ENCODE results near the gene GPBAR1. TPM values are rescaled to one million over a fixed set of nuclear protein-coding genes. Genes with fewer than 3 reads are reported as not detected.
A peak's percentile ranks its signal among the peaks of the same experiment; 100 is the strongest.

Gene GPBAR1
- polyA plus RNA-seq, 3 donors: 26.0 to 181 (median 143) TPM

GRCh38 chr2:218294430-218295022, 33.7 kb downstream of the GPBAR1 start:
- no peak overlapping the region for H3K9ac ChIP-seq (ENCODE audit: insufficient read depth, low read length, poor library complexity, severe bottlenecking)

GRCh38 chr2:218295029-218295428, 34.2 kb downstream of the GPBAR1 start:
- Mint-ChIP-seq H3K4me1 (peaks cover 44% of the 10 kb centered on the region), H3K36me3 (peaks cover 4% of the 10 kb centered on the region in 2 donors), H3K9me3 (peaks cover 0 to 2% (median 0%) of the 10 kb centered on the region in 7 donors), H3K27ac (no peak overlapping the region), H3K27me3 (ENCODE audit: low read depth in 3 of 3) (peaks cover 0 to 2% (median under 1%) of the 10 kb centered on the region in 3 donors), H3K4me3 (no peak overlapping the region)
- intact Hi-C loops (cut with micrococcal nuclease): no loop called here
- Histone ChIP-seq H3K27ac (ENCODE audit: low read depth in 1 of 2, low read length in 2 of 2) (no peak overlapping the region), H3K36me3 (replicated peaks in 1 of 2; ENCODE audit: control insufficient read depth in 1 of 2, insufficient read depth in 2 of 2, low read length in 2 of 2) (no peaks in the 10 kb centered on the region), H3K4me1 (ENCODE audit: control insufficient read depth in 1 of 2, insufficient read depth in 2 of 2, low read length in 2 of 2) (peaks cover 42 to 47% of the 10 kb centered on the region in 2 donors), H3K9ac (ENCODE audit: insufficient read depth, low read length, poor library complexity, severe bottlenecking) (no peak overlapping the region), H3K4me2 (replicated peaks; ENCODE audit: extremely low read depth, low read length, poor library complexity, severe bottlenecking) (no peak overlapping the region), H4K20me1 (ENCODE audit: insufficient read depth, low read length) (peaks cover 15% of the 10 kb centered on the region), H2AFZ (ENCODE audit: insufficient read depth, low read depth, low read length, poor library complexity, severe bottlenecking) (no peak overlapping the region), H3K9me3 (replicated peaks in 1 of 2; ENCODE audit: control insufficient read depth in 1 of 2, insufficient read depth in 1 of 2, low read length in 2 of 2) (no peaks in the 10 kb centered on the region), H3K4me3 (replicated peaks in 1 of 3; ENCODE audit: low read depth in 2 of 3, low read length in 3 of 3) (no peak overlapping the region), H3K79me2 (ENCODE audit: insufficient read depth, low read length) (peaks cover 23% of the 10 kb centered on the region), H3K27me3 (ENCODE audit: control insufficient read depth in 2 of 2, insufficient read depth in 2 of 2, low read length in 2 of 2) (no peaks in the 10 kb centered on the region)
- TF ChIP-seq CTCF (IDR thresholded peaks at IDR 0.05): no peak
- 91% methylated on average over 6 of the region's 7 CpGs for WGBS (ENCODE audit: insufficient coverage)
- no peak for DNase-seq

More at GRCh38 chr2:218294430-218295022, 33.7 kb downstream of the GPBAR1 start:
- H3K4me1 Mint-ChIP-seq: peaks cover 49% of the 10 kb centered on the region
- Histone ChIP-seq H3K36me3 (replicated peaks in 1 of 2; ENCODE audit: control insufficient read depth in 1 of 2, insufficient read depth in 2 of 2, low read length in 2 of 2) (no peaks in the 10 kb centered on the region), H4K20me1 (ENCODE audit: insufficient read depth, low read length) (peaks cover 19% of the 10 kb centered on the region), H3K79me2 (ENCODE audit: insufficient read depth, low read length) (peaks cover 28% of the 10 kb centered on the region), H3K4me2 (replicated peaks; ENCODE audit: extremely low read depth, low read length, poor library complexity, severe bottlenecking) (peak overlapping the region; percentile 25), H3K4me3 (replicated peaks in 1 of 3; ENCODE audit: low read depth in 2 of 3, low read length in 3 of 3) (peak overlapping the region in 1 of 3 experiments; percentile 5), H2AFZ (ENCODE audit: insufficient read depth, low read depth, low read length, poor library complexity, severe bottlenecking) (no peak overlapping the region), H3K27ac (ENCODE audit: low read depth in 1 of 2, low read length in 2 of 2) (peak overlapping the region in 1 of 2 donors; percentile 96), H3K4me1 (ENCODE audit: control insufficient read depth in 1 of 2, insufficient read depth in 2 of 2, low read length in 2 of 2) (peaks cover 47 to 52% of the 10 kb centered on the region in 2 donors), H3K27me3 (ENCODE audit: control insufficient read depth in 2 of 2, insufficient read depth in 2 of 2, low read length in 2 of 2) (no peaks in the 10 kb centered on the region), H3K9me3 (replicated peaks in 1 of 2; ENCODE audit: control insufficient read depth in 1 of 2, insufficient read depth in 1 of 2, low read length in 2 of 2) (no peaks in the 10 kb centered on the region)
- H3K9me3 Mint-ChIP-seq: peaks cover 0 to 2% (median 0%) of the 10 kb centered on the region in 7 donors
- DNase-seq: no peak
- TF ChIP-seq CTCF (IDR thresholded peaks at IDR 0.05): no peak
- peaks cover 0 to 2% (median 0%) of the 10 kb centered on the region in 3 donors for H3K27me3 Mint-ChIP-seq (ENCODE audit: low read depth in 3 of 3)
- 7% methylated on average over 2 of the region's 5 CpGs for WGBS (ENCODE audit: insufficient coverage)
- H3K27ac Mint-ChIP-seq: peak overlapping the region; percentile 76 to 97 (median 90)
- intact Hi-C loops (cut with micrococcal nuclease): loop anchor here (1.0 to 5.0 kb wide), 3 partner anchors 8 to 103 kb away; partner anchors contain the start of genes CTDSP1 (in 1 of the 2) and SLC11A1 (in 1 of the 2)
- H3K4me3 Mint-ChIP-seq: peak overlapping the region in 1 of 2 donors; percentile 35
- peaks cover 4 to 8% of the 10 kb centered on the region in 2 donors for H3K36me3 Mint-ChIP-seq
